Stimulated activated CD8-positive, alpha-beta memory T cell treated with anti-CD3 and anti-CD28 coated beads, Interleukin-4, amount 100 ng/mL, for 1 hour (primary cell): ENCODE results near the gene BTN2A1.

Experiments
- DNase-seq, 2 donors: peaks; one replicate each; pipeline ENCODE4 v3.0.0-alpha.2; 2020; ENCODE audit warnings: low read depth in 2 of 2, low spot score in 1 of 2

The BTN2A1 gene

GRCh38 chr6:26465776-26466175 lies 8.0 kb downstream of the BTN2A1 start:
- DNase-seq, result no peak

- no peak for DNase-seq
Measured at GRCh38 chr6:26468829-26469228, 11.1 kb downstream of the BTN2A1 start.

GRCh38 chr6:26470643-26471042 lies 12.9 kb downstream of the BTN2A1 start:
- DNase-seq, result no peak

GRCh38 chr6:26471970-26472369 lies 14.2 kb downstream of the BTN2A1 start:
- DNase-seq, result no peak

GRCh38 chr6:26472549-26473290 lies 15.0 kb downstream of the BTN2A1 start:
- no peak for DNase-seq

GRCh38 chr6:26473429-26473757 lies 15.6 kb downstream of the BTN2A1 start:
- no peak for DNase-seq

- peak; percentile 51 to 55 for DNase-seq
Measured at GRCh38 chr6:26473758-26474438, 16.1 kb downstream of the BTN2A1 start.

- no peak for DNase-seq
Measured at GRCh38 chr6:26474439-26474881, 16.7 kb downstream of the BTN2A1 start.

- no peak for DNase-seq
Measured at GRCh38 chr6:26475823-26476729, 18.3 kb downstream of the BTN2A1 start.

- DNase-seq, result no peak
Measured at GRCh38 chr6:26476896-26477295, 19.1 kb downstream of the BTN2A1 start.

GRCh38 chr6:26477426-26477825 lies 19.7 kb downstream of the BTN2A1 start:
- DNase-seq, result no peak

- no peak for DNase-seq
Measured at GRCh38 chr6:26478100-26478984, 20.6 kb downstream of the BTN2A1 start.

- no peak for DNase-seq
Measured at GRCh38 chr6:26478985-26479278, 21.2 kb downstream of the BTN2A1 start.

- DNase-seq, result no peak
Measured at GRCh38 chr6:26482338-26482737, 24.6 kb downstream of the BTN2A1 start.

GRCh38 chr6:26483727-26484126 lies 26.0 kb downstream of the BTN2A1 start:
- DNase-seq, result no peak

- DNase-seq, result no peak
Measured at GRCh38 chr6:26484161-26484560, 26.4 kb downstream of the BTN2A1 start.

GRCh38 chr6:26485112-26485780 lies 27.5 kb downstream of the BTN2A1 start:
- no peak for DNase-seq

- DNase-seq, result no peak
Measured at GRCh38 chr6:26486358-26486757, 28.6 kb downstream of the BTN2A1 start.

- no peak for DNase-seq
Measured at GRCh38 chr6:26487466-26487865, 29.7 kb downstream of the BTN2A1 start.
